HG03457 (cell line): ENCODE measurements around the gene ATP8A2.
"Not testable (repeated sequence)": the region's sequence is repeated elsewhere in the genome, so short reads cannot be mapped to it uniquely, and the experiment has no call there.

Experiments
- ATAC-seq: cut with Tn5 transposase; IDR thresholded peaks from one replicate; pipeline ENCODE4 v1.9.1; 2021; ENCODE audit warnings: moderate number of reproducible peaks; ENCODE audit not compliant: unreplicated experiment

Gene ATP8A2

DNA sequence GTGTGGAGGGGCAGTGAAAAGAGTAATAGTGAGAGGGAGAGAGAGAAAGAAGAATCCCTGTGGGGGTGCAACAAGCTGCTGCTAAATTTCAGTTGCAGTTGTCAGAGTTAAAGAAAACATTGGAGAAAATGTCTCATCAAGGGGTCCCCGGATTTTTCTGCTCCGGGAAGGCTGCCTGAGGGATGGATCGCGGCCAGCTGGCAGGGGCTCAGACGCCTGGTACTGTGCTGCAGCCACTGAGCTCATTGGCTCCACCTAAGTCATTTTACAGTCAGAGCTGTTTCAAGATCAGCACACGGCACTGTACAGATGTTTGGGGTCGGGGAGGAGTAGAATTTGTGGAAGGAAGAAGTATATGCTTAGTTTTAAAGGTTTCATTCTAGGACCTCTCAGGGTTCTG lies 573.8 kb downstream of the ATP8A2 start:
- ATAC-seq: no peak

DNA sequence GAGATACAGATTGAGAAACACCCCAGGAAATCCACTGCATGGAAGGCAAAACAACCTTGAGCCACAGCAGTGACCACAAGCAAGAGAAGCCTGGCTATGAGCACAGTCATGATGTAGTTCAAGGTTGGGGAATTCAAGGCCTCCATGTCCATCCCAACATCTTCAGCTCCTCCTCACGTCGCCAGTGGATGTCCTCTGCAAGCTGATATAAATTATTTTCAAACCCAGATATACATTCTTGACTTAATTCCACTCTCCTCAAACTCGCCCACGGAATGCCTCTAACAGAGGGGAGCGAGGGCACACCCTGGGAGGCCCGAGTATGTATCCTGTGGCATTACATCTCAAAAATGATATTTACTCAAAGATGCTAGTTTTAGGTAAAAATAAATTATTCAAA lies 574.5 kb downstream of the ATP8A2 start:
- ATAC-seq: no peak

DNA sequence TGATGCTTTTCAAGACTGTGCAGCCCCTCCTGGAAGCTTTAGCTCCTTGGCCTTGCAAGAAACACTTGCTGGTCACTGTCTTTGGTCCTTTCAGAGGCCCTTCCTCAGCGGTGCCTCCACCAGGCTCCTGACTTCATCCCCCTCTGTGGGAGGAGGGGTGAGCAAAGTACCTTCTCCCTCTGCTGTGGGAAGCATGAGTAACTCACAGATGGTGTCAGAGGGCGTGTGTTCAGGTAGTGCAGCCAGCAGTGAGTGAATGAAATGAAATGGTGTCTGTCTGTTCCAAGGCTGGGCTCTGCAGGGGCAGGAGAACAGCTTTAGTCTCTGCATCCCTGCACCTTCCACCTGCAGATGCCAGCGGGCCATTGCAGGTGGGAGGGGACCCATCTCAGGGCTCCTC lies 577.1 kb downstream of the ATP8A2 start:
- ATAC-seq: no peak

DNA sequence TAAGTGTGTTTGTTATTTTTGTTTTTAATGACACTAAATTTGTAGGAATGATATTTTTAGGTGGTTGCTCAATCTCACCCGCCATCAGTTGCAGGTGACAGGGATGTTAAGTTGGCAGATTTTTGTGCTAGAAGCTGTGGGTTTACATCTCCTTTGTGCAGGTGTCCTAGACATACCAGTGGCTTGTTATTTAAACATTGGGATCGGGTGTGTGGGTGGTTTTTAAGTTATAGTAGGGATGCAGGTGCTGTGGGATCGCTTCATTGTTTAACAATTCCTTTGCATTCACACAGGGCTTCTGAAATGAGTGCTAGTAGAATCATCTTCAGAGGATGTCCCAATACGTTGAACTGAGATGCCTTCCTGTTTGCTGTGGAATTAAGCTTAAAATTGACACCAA lies 580.1 kb downstream of the ATP8A2 start:
- ATAC-seq: no peak

DNA sequence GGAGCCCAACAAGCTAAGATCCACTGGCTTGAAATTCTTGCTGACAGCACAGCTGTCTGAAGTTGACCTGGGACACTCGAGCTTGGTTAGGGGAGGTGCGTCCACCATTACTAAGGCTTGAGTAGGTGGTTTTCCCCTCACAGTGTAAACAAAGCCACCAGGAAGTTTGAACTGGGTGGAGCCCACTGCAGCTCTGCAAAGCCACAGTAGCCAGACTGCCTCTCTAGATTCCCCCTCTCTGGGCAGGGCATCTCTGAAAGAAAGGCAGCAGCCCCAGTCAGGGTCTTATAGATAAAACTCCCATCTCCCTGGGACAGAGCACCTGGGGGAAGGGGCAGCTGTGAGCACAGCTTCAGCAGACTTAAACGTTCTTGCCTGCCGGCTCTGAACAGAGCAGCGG lies 582.3 kb downstream of the ATP8A2 start:
- not testable (repeated sequence) for ATAC-seq

DNA sequence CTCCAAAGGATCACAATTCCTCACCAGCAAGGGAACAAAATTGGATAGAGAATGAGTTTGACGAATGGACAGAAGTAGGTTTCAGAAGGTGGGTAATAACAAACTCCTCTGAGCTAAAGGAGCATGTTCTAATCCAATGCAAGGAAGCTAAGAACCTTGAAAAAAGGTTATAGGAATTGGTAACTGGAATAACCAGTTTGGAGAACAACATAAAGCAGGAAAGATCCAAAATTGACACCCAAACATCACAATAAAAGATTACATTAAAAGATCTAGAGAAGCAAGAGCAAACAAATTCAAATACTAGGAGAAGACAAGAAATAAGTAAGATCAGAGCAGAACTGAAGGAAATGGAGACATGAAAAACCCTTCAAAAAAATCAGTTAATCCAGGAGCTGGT lies 583.2 kb downstream of the ATP8A2 start:
- not testable (repeated sequence) for ATAC-seq

DNA sequence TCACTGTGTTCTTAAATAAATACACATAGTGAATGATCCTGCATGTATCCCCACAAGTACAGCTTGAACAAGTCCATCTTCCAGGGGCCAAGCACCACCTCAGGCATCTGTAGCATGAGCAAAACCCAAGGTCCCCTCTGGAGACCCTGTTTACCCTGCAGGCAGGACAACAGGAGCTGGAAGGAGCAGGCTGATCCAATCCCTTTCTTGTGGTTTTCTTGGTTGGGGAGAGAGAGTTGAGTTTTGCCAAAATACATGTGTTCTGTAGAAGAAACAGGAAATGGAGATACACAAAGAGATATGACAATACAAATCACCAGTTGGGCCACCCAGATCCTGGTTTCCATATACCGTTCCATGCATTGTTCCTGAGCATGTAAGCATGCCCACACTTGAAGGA lies 587.2 kb downstream of the ATP8A2 start:
- no peak for ATAC-seq

DNA sequence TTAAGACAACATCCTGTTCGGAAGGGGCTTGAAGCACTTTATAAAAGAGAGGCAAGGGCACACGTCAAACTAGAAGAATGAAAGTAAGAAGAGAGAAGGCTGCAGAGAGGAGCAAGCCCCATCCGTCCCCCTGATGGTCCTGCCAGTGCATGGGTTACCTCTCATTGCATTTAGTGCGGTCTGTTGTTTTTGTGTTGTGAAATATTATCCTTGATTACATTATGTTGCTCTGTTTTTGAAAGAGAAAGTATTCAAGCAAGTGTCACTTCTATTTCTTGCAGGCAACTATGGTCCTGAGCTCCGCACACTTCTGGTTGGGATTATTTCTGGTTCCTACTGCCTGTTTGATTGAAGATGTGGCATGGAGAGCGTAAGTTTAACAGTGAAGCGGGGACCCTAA lies 589.5 kb downstream of the ATP8A2 start:
- no peak for ATAC-seq

DNA sequence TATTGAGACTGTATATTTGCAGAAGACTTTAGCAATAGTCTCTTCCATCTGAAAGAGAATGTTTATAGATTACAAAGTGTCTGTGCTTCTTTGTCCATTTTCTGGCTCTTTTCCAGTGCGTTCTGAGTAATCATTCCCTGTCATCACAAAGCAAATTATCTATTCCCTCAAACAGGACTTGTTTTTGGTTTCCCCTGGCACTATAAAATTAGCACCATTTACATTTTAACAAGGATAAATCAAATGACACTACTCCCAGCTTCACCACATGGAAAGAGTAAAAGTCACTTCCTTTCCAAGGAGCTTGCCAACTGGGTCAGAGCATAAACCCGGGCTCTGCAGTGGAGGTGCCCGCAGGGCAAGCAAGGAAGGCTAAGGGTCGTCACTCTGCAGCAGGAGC lies 591.9 kb downstream of the ATP8A2 start:
- no peak for ATAC-seq

DNA sequence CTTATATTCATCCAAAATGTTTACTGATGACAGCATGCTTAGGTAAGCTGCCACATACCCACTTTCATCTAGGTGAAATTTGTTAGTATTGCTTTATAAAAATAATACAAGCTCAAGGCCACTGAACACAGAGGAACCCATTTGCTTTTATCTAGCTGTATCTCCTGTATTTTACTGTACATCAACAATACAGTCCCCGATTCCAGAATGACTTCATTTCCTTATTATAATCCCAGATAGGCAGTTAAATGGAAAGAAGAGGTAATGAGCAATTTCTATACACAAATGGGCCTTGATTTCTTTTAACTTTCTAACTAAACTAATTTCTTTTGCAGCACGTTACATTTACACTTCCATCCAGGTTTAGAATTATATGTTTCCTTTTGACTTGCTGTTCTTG lies 593.8 kb downstream of the ATP8A2 start:
- ATAC-seq: no peak

DNA sequence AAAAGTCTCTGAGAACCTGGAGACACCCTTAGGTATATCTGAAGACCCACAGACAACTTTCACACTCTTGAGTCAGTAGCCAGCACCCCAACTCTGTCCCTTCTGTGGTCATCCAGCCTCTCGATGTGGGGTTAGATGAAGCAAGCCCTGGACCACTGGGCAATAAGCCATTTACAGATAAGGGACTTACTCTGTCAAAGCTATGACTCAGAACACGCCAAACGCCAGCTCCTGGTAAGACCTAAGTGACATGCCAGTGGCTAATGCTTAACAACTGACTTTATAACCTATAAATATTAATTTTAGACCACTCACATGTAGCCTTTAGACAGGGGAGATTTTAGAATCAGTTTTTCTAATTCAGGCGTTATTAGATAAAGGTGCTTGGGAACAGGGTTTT lies 594.3 kb downstream of the ATP8A2 start:
- ATAC-seq: no peak

DNA sequence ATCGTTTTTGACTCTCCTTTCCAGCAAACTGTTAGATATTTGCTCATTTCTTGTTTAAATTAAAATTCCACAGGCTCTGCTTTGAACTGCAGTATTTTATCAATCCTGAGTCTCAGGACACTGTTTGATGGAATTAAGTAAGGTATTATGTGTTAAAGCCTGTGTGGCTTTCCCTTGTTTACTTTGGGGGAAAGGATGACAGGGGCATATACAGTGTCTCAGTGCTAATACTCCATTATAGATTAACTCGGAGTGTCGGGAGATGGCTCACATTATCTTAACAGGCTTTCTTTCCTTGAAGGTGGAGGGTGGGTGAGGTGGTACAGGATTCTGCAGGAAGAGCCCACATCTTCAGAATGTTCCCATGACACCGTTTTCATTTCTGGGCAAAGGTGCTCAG lies 595.4 kb downstream of the ATP8A2 start:
- no peak for ATAC-seq

DNA sequence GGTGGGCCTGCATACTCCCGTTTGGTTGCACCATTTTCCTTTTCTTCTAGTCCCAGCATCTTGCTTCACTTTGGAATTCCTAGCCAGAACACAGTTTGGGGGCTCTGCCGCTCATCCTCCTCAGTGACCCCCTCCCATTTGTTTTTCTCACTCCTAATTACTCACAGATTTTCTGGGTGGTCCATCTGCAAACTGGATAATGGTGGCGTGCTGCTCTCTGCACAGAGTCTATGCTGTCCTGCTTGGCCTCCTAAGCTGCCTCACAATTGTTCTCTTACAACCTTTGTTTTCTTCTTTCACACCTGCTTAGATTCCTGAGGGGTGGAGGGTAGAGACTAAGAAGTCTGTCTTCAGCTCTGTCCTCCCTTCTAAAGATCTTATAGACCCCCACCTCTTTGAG lies 599.3 kb downstream of the ATP8A2 start:
- ATAC-seq: no peak

DNA sequence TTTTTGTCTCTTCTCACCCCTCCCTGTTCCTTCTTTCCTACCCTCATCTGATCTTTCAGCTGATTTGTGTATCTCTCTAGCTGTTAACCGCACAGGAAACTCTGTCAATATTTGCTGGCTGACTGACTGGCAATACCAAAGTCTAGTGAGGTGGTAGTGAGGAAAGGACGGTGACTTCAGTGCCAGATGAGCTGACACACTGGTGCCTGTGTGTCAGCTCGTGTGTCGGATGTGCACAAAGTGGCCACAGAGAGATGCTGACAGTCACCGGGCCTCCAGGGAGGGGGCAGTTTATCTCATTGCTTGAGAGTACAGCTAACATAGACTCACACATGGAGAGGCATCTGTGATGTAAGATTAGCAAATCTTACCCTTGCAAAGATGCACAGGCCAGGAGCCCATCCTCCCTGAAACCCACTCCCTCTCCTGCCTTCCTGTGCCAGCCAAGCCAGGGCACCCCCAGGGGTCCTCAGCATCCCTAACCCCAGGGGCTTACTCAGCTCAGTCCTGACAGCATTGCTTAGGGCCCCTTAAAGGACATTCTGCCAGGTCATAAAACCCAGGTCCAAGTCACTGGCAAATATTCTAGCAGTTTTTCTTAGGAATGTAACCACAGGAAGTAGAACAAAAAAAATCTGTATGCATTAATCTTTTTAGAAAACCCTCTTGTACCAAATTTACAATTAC lies 599.8 kb downstream of the ATP8A2 start:
- no peak for ATAC-seq

DNA sequence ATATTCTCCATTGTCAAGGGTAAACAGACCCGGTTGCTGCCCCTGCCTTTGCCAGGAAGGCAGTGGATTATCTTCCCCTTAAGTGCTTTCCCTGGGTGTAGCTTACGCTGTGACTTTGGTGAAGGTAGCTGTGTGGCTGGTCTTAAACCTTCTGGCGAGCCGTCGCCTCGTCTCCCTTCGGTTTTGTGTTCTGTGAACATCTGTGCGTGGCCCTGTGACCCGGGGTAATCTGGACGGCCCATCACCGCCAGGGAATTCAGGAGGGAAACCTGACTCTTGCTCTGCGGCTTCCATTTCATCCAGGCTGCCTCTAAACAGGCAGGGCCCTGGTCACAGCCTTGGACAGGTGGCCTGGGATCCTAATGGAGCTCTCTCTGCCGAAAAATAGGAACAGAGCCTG lies 601.3 kb downstream of the ATP8A2 start:
- ATAC-seq: no peak

DNA sequence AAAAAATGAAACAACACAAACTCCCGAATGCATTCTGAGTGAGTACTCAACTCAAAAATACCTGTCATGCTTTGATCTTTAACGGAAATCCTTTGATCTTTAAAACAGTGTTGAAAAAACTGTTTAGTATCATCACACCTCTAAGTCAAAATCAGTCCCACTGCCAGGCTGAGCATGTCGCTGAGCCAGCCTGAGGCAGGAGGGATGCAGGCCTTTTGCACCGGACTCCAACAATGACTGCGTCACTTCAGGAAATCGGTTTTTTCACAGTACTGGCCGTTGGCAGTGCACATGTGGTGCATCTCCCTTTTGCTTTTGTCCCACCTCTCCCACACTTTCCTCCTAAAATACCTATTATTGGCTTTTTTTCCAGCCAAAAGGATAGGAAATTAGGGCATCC lies 601.8 kb downstream of the ATP8A2 start:
- no peak for ATAC-seq

DNA sequence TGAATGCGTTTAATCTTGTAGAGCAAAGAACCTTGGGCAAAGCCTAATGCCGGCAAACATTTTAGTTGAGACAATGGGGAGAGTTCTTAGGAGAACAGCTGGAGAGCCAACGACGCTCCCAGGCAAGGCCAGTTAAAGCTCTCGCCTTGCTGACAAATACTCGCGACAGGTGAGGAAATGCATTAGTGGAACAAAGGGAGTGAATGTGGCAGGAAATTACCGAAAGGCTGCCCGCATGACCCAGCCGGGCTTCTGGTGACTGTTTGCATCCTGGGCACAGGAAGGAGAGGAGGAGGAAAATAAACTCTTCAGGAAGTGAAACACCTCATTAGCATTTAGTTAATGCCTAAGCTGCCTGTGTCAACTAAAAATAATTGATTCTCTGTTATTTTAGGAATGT lies 605.4 kb downstream of the ATP8A2 start:
- no peak for ATAC-seq

DNA sequence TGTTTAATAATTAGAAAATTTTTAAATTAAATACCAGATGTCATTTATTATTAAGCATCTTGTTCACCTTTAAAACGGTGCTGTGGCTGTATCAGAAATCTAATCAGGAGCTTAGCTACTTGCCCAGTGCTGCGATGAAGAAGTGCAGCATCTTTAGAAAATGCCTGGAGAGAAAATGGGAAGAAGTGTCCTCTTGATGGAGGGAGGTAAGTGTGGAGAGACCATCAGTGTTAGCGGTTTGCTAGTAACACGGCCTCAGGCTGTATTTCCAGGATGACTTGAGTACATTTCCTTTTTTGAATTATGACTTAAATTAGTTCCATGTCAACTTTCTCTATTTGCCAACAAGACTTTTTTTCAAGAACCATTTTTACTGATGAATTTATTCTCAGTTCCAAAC lies 605.9 kb downstream of the ATP8A2 start:
- no peak for ATAC-seq

DNA sequence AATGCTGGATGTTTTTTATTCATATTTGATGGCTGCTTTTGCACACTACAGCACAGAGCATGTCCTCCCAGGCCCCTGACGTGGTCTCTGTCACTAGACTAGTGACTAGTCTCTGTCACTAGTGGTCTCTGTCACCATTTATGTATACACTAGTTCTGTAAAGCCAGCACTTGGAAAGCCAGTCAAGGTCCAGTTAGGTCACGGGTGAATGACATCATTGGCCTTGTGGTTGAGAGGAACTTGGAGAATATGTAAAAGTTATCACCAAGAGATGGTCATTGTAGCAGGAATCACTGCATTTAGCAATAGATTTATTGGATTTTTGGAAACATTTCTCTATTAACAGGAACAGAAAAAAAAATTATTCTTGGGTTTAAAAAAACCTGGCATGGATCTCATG lies 607.2 kb downstream of the ATP8A2 start:
- no peak for ATAC-seq

DNA sequence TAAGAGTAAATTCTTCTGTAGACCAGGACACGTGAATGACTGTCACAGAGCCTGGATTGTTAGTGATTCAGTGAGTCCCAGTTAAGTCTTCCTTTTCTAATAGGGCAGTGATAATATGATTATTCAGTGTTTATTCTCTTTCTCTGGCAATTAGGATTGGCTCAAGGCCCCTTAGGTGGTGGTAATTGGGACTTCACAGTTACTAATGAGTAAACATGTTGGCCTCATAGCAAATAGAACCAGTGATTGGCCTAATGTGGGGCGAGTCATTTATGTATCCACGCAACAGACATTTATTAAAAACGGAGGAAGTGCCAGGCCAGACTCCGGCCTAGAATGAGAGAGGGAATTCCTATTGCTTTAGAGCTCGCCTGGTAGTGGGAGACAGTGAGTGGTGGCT lies 607.6 kb downstream of the ATP8A2 start:
- ATAC-seq: no peak

DNA sequence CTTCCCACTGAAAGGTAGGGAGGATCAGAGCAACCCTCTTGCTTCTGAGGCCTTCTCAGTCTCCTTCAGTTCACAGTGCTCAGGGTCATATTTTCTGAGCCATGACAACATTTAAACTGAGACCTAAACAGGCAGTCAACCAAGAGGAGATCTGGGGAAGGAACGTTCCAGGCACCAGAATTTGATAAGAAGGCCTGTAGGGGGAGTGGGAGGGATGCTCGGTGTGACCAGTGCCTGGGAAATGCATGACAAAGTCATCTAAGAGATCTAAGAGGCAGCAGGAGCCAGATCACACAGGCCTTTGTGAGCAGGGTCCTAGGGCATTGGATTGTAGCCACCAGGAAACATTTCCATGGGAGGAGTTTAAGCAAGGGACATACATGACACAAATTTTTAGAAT lies 608.5 kb downstream of the ATP8A2 start:
- no peak for ATAC-seq

DNA sequence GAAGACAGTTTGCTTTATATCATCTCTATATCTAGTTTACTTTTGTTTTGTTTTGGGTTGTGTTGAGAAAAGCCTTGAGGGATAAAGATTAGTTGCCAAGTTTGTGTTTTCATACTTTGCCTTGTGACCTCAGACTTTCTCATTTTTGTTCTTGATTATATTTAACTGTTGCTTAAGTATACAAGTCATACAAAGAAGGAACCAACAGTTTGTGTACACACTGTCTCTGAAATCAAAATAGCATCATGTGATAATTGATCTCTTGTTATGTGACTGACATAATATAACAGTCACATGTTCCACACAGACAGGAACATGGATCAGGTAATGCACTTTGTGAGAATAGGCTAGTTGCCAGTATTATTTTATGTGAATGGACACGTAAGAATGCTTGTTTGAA lies 609.3 kb downstream of the ATP8A2 start:
- ATAC-seq: no peak

DNA sequence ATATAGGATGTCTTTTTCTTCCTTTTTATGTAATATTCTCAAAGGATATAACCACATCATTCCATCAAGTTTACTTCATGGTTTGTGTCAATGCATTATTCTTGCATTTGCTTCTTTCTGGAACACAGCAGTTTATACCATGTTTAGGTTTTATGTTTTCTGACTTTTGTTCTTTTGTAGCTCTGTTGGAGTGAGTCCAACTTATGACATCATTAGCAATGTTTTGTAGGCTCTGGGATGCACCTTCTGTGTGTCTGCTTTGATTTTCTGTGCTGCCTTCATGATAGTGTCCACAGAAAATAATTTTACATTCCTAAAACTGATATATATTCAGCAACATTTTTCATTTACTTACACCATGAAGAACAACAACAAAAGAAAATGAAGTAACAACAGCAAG lies 611.1 kb downstream of the ATP8A2 start:
- no peak for ATAC-seq

DNA sequence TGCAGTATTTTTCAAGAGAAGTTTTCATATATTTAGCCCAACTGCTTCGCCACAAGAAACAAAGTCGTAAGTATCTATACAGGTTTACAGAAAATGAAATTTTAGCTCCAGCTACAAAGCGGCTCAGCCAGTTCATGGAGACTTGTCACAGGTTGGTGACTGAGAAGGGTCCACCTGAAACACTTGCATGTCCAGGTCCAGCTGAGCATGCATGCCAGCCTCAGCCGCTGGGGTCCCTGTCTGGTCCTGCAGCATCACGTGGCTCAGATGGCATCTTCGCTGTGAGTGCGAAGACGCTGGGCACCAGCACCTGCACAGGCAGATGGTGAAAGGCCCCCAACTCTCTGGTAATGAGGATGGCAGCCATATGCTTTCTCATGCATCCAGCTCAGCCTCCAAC lies 616.2 kb downstream of the ATP8A2 start:
- ATAC-seq: no peak
